Measurements from ENCODE around the gene ISG20. TPM values are rescaled to one million over a fixed set of nuclear protein-coding genes. Genes with fewer than 3 reads are reported as not detected.

Gene ISG20
- total and polyA plus RNA-seq, 5 donors from 2014 or later, result 257 to 832 (median 763) TPM

GRCh38 chr15:88613074-88613944 is 25.5 kb upstream of the ISG20 start:
- Mint-ChIP-seq H3K36me3 (no peaks in the 10 kb centered on the region), H3K27ac (no peak overlapping the region), H3K4me3 (no peak overlapping the region), H3K4me1 (peaks cover 0 to 7% (median under 1%) of the 10 kb centered on the region in 4 donors), H3K9me3 (peaks cover 0 to 2% (median 0%) of the 10 kb centered on the region in 7 donors), H3K27me3 (peaks cover 47% of the 10 kb centered on the region)
- Histone ChIP-seq H3K27me3 (ENCODE audit: control insufficient read depth, insufficient read depth, low read length) (peaks cover 17% of the 10 kb centered on the region), H3K36me3 (ENCODE audit: control insufficient read depth, insufficient read depth, low read length) (no peaks in the 10 kb centered on the region), H3K4me3 (ENCODE audit: low read depth, low read length) (no peak overlapping the region), H3K4me1 (ENCODE audit: control insufficient read depth, insufficient read depth, low read length, poor library complexity, severe bottlenecking) (no peaks in the 10 kb centered on the region), H3K9me3 (ENCODE audit: control insufficient read depth in 2 of 2, low read length in 2 of 2) (no peaks in the 10 kb centered on the region), H3K27ac (ENCODE audit: insufficient read depth, low read length, poor library complexity, severe bottlenecking) (no peak overlapping the region)
- DNase-seq (no peak), ATAC-seq (ENCODE audit: low read depth in 2 of 2) (no peak)

- Histone ChIP-seq H3K36me3 (ENCODE audit: control insufficient read depth, insufficient read depth, low read length) (no peaks in the 10 kb centered on the region), H3K9me3 (ENCODE audit: control insufficient read depth in 2 of 2, low read length in 2 of 2) (no peaks in the 10 kb centered on the region), H3K27ac (ENCODE audit: insufficient read depth, low read length, poor library complexity, severe bottlenecking) (no peak overlapping the region), H3K4me3 (ENCODE audit: low read depth, low read length) (no peak overlapping the region), H3K27me3 (ENCODE audit: control insufficient read depth, insufficient read depth, low read length) (peaks cover 2% of the 10 kb centered on the region), H3K4me1 (ENCODE audit: control insufficient read depth, insufficient read depth, low read length, poor library complexity, severe bottlenecking) (no peaks in the 10 kb centered on the region)
- Mint-ChIP-seq H3K27ac (peak overlapping the region in 1 of 3 donors; percentile 59), H3K27me3 (peaks cover 26% of the 10 kb centered on the region), H3K9me3 (no peaks in the 10 kb centered on the region), H3K4me3 (no peak overlapping the region), H3K4me1 (peaks cover 0 to 5% (median 1%) of the 10 kb centered on the region in 4 donors), H3K36me3 (no peaks in the 10 kb centered on the region)
- DNase-seq (no peak), ATAC-seq (ENCODE audit: low read depth in 2 of 2) (no peak)
Observed at GRCh38 chr15:88615303-88616107, 23.3 kb upstream of the ISG20 start.

GRCh38 chr15:88616240-88616639 is 22.6 kb upstream of the ISG20 start:
- Mint-ChIP-seq H3K27me3 (peaks cover 19% of the 10 kb centered on the region), H3K4me1 (peaks cover 0 to 9% (median 4%) of the 10 kb centered on the region in 4 donors), H3K27ac (no peak overlapping the region), H3K36me3 (no peaks in the 10 kb centered on the region), H3K4me3 (no peak overlapping the region), H3K9me3 (no peaks in the 10 kb centered on the region)
- Histone ChIP-seq H3K36me3 (ENCODE audit: control insufficient read depth, insufficient read depth, low read length) (no peaks in the 10 kb centered on the region), H3K4me3 (ENCODE audit: low read depth, low read length) (no peak overlapping the region), H3K4me1 (ENCODE audit: control insufficient read depth, insufficient read depth, low read length, poor library complexity, severe bottlenecking) (peaks cover 5% of the 10 kb centered on the region), H3K9me3 (ENCODE audit: control insufficient read depth in 2 of 2, low read length in 2 of 2) (no peaks in the 10 kb centered on the region), H3K27ac (ENCODE audit: insufficient read depth, low read length, poor library complexity, severe bottlenecking) (no peak overlapping the region), H3K27me3 (ENCODE audit: control insufficient read depth, insufficient read depth, low read length) (no peaks in the 10 kb centered on the region)
- no peak for DNase-seq
- no peak for ATAC-seq (ENCODE audit: low read depth in 2 of 2)

- H3K27me3 Mint-ChIP-seq, result peaks cover 10% of the 10 kb centered on the region
- no peaks in the 10 kb centered on the region for H3K36me3 Mint-ChIP-seq
- peaks cover 0 to 14% (median 8%) of the 10 kb centered on the region in 4 donors for H3K4me1 Mint-ChIP-seq
- ATAC-seq (ENCODE audit: low read depth in 2 of 2) (no peak), DNase-seq (no peak)
- H3K4me3 Mint-ChIP-seq, result no peak overlapping the region
- no peak overlapping the region for H3K4me3 ChIP-seq (ENCODE audit: low read depth, low read length)
- H3K27ac ChIP-seq (ENCODE audit: insufficient read depth, low read length, poor library complexity, severe bottlenecking), result no peak overlapping the region
- H3K9me3 ChIP-seq (ENCODE audit: control insufficient read depth in 2 of 2, low read length in 2 of 2), result no peaks in the 10 kb centered on the region
- peaks cover 14% of the 10 kb centered on the region for H3K4me1 ChIP-seq (ENCODE audit: control insufficient read depth, insufficient read depth, low read length, poor library complexity, severe bottlenecking)
- no peaks in the 10 kb centered on the region for H3K9me3 Mint-ChIP-seq
- no peak overlapping the region for H3K27ac Mint-ChIP-seq
- no peaks in the 10 kb centered on the region for H3K36me3 ChIP-seq (ENCODE audit: control insufficient read depth, insufficient read depth, low read length)
- no peaks in the 10 kb centered on the region for H3K27me3 ChIP-seq (ENCODE audit: control insufficient read depth, insufficient read depth, low read length)
Observed at GRCh38 chr15:88617031-88617722, 21.6 kb upstream of the ISG20 start.

- ATAC-seq (ENCODE audit: low read depth in 2 of 2), result no peak
- H3K36me3 Mint-ChIP-seq, result no peaks in the 10 kb centered on the region
- H3K4me3 Mint-ChIP-seq, result no peak overlapping the region
- H3K27me3 Mint-ChIP-seq, result peaks cover 10% of the 10 kb centered on the region
- no peak for DNase-seq
- Histone ChIP-seq H3K4me1 (ENCODE audit: control insufficient read depth, insufficient read depth, low read length, poor library complexity, severe bottlenecking) (peaks cover 20% of the 10 kb centered on the region), H3K27me3 (ENCODE audit: control insufficient read depth, insufficient read depth, low read length) (no peaks in the 10 kb centered on the region), H3K27ac (ENCODE audit: insufficient read depth, low read length, poor library complexity, severe bottlenecking) (no peak overlapping the region), H3K9me3 (ENCODE audit: control insufficient read depth in 2 of 2, low read length in 2 of 2) (no peaks in the 10 kb centered on the region), H3K36me3 (ENCODE audit: control insufficient read depth, insufficient read depth, low read length) (no peaks in the 10 kb centered on the region), H3K4me3 (ENCODE audit: low read depth, low read length) (no peak overlapping the region)
- H3K9me3 Mint-ChIP-seq, result no peaks in the 10 kb centered on the region
- H3K4me1 Mint-ChIP-seq, result peaks cover 0 to 21% (median 14%) of the 10 kb centered on the region in 4 donors
- no peak overlapping the region for H3K27ac Mint-ChIP-seq
Observed at GRCh38 chr15:88617790-88618189, 21.0 kb upstream of the ISG20 start.

- peaks cover 10% of the 10 kb centered on the region for H3K27me3 Mint-ChIP-seq
- peak overlapping the region in 1 of 4 donors; percentile 47 for H3K4me3 Mint-ChIP-seq
- Histone ChIP-seq H3K27me3 (ENCODE audit: control insufficient read depth, insufficient read depth, low read length) (no peaks in the 10 kb centered on the region), H3K4me1 (ENCODE audit: control insufficient read depth, insufficient read depth, low read length, poor library complexity, severe bottlenecking) (peaks cover 29% of the 10 kb centered on the region), H3K9me3 (ENCODE audit: control insufficient read depth in 2 of 2, low read length in 2 of 2) (no peaks in the 10 kb centered on the region), H3K4me3 (ENCODE audit: low read depth, low read length) (no peak overlapping the region), H3K36me3 (ENCODE audit: control insufficient read depth, insufficient read depth, low read length) (no peaks in the 10 kb centered on the region), H3K27ac (ENCODE audit: insufficient read depth, low read length, poor library complexity, severe bottlenecking) (no peak overlapping the region)
- H3K4me1 Mint-ChIP-seq, result peaks cover 0 to 30% (median 21%) of the 10 kb centered on the region in 4 donors
- no peaks in the 10 kb centered on the region for H3K36me3 Mint-ChIP-seq
- no peak overlapping the region for H3K27ac Mint-ChIP-seq
- no peak for ATAC-seq (ENCODE audit: low read depth in 2 of 2)
- H3K9me3 Mint-ChIP-seq, result peaks cover 0 to 1% (median 0%) of the 10 kb centered on the region in 7 donors
- DNase-seq, result no peak
Observed at GRCh38 chr15:88618686-88619085, 20.1 kb upstream of the ISG20 start.

- H3K27ac ChIP-seq (ENCODE audit: insufficient read depth, low read length, poor library complexity, severe bottlenecking), result no peak overlapping the region
- Mint-ChIP-seq H3K4me3 (peak overlapping the region in 1 of 4 donors; percentile 90), H3K27ac (peak overlapping the region in 1 of 3 donors; percentile 82), H3K27me3 (peaks cover 10% of the 10 kb centered on the region), H3K9me3 (peaks cover 0 to 1% (median 0%) of the 10 kb centered on the region in 7 donors), H3K36me3 (no peaks in the 10 kb centered on the region), H3K4me1 (peaks cover 9 to 41% (median 32%) of the 10 kb centered on the region in 4 donors)
- no peaks in the 10 kb centered on the region for H3K9me3 ChIP-seq (ENCODE audit: control insufficient read depth in 2 of 2, low read length in 2 of 2)
- ATAC-seq (ENCODE audit: low read depth in 2 of 2) (no peak), DNase-seq (no peak)
- H3K27me3 ChIP-seq (ENCODE audit: control insufficient read depth, insufficient read depth, low read length), result no peaks in the 10 kb centered on the region
- H3K4me1 ChIP-seq (ENCODE audit: control insufficient read depth, insufficient read depth, low read length, poor library complexity, severe bottlenecking), result peaks cover 40% of the 10 kb centered on the region
- H3K4me3 ChIP-seq (ENCODE audit: low read depth, low read length), result no peak overlapping the region
- no peaks in the 10 kb centered on the region for H3K36me3 ChIP-seq (ENCODE audit: control insufficient read depth, insufficient read depth, low read length)
Observed at GRCh38 chr15:88619796-88620195, 19.0 kb upstream of the ISG20 start.
